GM18508 (cell line): ENCODE data around the gene MYOM3.
"Not testable (repeated sequence)": the region's sequence is repeated elsewhere in the genome, so short reads cannot be mapped to it uniquely, and the experiment has no call there.

ENCODE experiments used
- ATAC-seq: cut with Tn5 transposase; IDR thresholded peaks from one replicate; pipeline ENCODE4 v1.9.1; 2021; ENCODE audit warnings: moderate number of reproducible peaks; ENCODE audit not compliant: insufficient read depth, unreplicated experiment

The MYOM3 gene

GRCh38 chr1:24081190-24081589, 30.7 kb downstream of the MYOM3 start:
- ATAC-seq = no peak

GRCh38 chr1:24080131-24080530, 31.8 kb downstream of the MYOM3 start:
- no peak for ATAC-seq

DNA sequence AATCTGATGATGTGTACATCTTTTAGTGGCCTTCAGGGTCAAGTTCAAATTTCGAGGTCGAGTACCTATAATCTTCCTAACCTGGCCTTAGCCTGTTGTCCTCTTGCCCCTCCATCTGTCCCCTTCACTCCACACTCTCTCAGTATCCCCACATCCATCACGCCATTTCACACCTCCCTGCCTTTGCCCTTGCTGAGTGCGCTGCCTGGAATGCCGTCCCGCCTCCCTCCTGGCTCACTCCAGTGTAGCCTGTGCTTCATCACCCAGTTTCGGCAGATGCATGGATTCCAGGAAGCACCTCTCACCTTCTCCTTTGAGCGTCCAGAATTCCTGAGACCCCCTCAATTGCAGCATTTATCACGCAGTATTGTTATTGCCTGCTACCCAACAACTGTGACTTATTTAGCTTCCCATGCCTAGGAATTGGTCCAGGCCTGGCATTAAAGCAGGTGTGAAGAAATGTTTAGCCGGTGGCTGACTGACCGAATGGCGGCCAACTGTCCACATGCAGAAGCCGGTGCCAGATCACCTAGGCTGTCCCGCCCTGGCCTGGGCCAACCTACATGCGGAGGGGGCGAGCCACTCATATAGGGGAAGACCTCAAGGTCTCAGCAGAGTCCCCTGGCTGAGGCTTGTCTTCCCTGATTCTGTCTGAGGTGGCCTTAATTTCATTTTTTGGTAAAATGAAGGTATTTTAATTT, 34.5 kb downstream of the MYOM3 start:
- ATAC-seq = no peak

DNA sequence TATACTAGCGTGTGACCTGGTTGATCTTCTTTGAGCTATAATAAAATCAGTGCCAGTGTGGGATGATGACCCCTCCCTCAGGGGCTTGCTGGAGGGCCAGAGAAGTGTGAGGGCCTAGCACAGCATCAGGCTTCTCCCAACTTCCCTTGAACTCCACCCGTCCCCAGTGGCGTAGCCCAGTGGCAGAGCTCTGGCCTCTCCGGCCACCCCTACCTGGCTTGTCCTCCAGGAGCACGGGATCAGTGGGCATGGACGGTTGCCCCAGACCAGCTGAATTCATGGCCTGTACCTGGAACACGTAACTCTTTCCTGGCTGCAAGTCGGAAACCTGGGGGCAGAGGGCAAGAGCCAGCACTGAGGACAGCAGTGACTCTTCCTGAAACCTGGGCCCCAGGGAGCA, 36.0 kb downstream of the MYOM3 start:
- ATAC-seq = no peak

DNA sequence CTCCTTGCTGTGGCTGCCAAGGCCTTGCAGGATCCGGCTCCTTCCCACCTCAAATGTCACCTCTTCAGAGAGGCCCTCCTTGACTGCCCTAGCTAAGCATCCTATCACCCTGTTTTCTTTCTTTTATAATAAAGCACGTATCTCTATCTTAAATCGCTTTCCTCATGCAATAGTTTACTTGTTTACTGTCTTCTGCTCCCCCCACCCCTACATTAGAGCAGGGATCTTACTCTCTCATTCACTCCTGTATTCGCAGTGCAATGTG, 36.4 kb downstream of the MYOM3 start:
- ATAC-seq = no peak

DNA sequence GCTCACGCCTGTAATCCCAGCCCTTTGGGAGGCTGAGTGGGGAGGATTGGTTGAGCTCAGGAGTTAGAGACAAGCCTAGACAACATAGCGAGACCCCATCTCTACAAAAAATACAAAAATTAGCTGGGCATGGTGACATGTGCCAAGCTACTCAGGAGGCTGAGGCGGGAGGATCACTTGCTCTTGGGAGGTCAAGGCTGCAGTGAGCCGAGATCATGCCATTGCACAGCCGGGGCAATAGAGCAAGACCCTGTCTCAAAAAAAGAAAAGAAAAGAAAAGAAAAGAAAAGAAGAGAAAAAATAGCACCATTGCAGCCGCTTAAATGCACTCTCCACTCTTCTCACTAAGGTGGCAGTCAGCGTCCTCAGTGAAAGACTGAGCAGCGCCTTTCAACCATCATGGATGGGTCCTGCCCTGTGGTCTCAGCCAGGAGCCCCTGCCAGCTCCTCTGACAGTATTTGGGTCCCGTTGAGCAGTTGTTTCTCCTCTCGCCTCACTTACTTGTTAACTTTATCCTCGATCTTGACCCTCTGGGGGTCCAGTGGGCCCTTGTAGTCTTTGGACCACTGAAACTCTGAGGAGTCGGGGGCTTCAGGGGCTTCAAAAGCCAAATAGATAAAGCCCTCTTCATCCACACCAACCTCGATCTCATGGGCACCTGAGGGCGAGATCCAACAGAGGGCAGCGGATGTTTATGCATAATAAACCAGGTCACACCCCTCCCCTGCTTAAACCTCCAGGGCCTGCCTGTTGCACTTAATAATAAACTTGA, 36.9 kb downstream of the MYOM3 start:
- no peak for ATAC-seq

DNA sequence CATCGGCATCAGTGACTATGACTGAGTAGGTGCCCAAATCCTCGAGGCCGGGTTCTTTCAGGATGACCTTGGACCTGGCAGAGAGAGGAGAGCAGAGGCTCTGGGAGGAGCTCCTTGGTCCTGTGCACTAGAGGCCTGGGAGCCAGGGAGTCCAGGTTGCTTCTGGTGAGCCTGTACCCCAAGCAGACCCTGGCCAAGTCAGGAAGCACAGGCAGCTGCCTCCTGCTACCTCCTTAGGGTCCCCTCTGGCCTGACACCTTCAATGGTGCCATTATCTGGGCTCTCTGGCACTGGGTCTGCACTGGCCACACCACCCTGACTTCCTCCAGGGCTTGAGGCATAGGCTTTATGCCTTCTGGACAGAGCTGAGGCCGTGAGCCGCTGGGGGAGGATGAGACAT, 37.7 kb downstream of the MYOM3 start:
- ATAC-seq = no peak

DNA sequence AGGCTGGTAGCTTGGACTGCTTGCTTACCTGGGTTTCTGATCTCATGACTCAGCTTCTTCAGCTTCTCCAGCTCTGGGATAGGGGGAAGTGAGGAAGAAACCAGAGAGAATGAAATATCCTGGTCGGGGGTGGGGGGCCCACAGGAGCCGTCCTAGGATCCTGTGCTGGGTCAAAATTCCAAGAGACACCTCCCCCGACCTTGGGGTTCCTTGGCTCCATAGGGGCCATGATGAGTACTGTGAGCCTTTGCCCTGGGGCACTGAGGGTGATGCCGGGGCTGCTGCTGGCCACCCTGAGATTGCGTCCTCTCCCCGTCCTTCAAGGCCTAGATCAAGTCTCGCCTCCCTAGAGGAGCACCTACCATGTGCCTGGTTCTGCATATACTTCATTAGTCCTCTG, 40.0 kb downstream of the MYOM3 start:
- ATAC-seq = no peak

DNA sequence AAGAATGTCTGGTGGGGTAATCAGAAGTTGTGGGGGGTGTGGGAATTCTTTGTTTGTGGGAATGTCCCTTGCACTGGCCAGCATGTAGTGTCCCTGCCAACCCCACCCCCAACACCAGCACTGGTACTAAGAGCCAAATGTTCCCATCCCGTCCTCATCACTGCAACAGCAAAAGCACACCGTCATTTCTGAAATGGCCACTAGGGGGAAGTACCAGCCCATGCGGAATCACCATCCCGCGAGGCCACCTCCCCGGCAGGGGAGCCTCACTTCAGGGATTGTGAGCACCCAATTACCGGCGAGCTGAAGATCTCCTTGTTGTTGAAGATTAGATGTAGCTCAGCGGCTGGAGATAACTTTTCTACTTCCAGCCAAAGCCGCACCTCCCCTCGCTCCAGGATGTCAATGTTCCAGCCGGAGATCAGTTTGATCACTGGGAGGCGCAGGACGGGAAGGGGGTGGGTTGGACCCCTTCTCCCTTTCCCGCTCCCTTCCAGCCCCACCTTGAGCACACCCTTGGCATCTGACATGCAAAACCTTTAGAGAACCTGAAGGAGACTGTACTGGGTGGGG, 41.0 kb downstream of the MYOM3 start:
- no peak for ATAC-seq

DNA sequence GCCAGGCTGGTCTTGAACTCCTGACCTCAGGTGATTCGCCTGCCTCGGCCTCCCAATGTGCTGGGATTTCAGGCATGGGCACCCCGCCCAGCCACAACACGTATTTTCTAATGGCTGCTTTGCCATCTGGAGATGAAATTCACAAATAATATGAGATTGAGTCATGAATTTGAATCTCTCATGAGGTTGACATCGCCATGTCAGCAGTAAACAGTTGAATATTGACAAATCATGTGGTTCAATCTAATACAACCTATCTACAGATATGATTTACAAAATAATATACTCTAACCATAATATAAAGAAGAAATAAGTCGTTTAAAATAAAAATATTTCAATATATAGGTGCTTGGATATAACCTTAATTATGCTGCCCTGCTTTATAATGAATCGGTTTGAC, 42.1 kb downstream of the MYOM3 start:
- no peak for ATAC-seq

DNA sequence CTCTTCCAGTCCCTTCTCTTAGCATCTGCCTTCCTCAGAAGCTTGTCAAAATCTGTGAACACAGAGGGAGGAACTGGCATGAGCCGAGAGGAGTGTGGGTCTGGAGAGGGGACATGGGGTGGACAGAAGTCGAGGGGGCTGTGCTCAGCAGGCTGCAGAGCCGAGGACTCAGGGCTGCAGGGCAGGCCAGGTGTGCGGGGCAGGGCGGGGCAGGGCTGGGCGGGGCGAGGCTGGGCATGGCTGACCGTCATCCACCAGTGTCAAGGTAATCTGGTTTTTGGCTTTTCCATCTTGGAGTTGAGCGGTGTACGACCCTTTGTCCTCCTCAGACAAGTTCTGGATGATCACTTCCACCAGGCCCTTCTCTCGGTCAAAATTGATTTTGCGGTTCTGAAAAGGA, 44.0 kb downstream of the MYOM3 start:
- no peak for ATAC-seq

DNA sequence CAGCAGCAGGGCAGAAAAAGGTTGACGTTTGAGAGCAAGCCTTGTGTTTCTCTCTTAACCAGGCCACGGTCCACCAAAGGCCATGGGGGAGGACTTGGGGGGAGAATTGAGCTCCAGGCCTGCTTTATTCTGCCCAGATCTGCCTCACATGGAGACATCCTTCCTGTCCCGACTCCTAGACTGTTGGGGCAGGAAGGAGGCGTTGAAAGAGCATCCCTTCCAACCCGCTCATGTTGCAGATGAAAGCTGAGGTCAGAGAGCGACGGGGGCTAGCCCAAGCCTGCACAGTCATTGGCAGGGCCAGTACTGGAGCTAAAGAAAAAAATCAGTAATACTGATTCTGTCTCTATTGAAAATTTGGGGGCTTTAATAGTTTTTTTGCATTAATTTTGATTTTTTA, 46.6 kb downstream of the MYOM3 start:
- ATAC-seq = no peak

DNA sequence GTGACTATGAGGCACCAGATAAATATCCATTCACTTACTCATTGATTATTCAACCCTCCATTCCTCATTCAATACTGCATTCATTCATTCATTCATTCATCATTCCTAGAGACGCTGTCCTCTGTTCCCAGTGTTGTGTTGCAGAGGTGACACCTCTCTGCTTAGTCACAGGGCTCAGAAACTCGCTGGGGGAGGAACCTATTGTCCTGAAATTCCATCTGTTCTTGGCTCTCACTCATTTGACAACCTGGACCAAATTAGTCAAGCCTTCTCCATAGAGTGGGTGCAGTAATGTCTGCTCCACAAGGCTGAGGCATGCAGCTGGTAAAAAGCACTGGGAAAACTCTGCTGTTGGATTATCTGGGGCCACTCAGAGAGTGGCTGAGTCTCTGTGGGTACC, 49.7 kb downstream of the MYOM3 start:
- ATAC-seq = no peak

GRCh38 chr1:24060482-24060881, 51.5 kb downstream of the MYOM3 start:
- no peak for ATAC-seq

GRCh38 chr1:24058671-24059455, 53.1 kb downstream of the MYOM3 start:
- ATAC-seq = no peak

GRCh38 chr1:24057171-24057570, 54.8 kb downstream of the MYOM3 start:
- ATAC-seq = no peak

DNA sequence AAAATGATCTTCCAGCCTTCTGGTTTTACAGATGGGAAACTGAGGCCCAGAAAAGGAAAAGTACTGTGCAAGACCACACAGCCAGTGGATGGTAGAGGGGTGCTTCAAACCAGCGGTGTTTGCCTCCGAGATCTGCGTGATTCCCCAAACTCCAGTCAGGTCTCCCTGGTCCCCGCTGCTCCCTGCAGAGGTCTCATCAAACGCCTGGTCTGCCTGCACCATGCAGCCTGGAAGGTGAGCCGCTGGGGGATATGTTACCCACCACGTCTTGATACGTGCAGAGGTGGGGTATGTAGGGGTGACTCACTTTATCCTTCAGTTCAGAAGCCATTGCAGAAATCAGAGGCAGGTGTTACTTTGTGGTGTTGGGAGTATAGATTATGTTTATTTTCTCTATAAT, 56.3 kb downstream of the MYOM3 start:
- no peak for ATAC-seq

DNA sequence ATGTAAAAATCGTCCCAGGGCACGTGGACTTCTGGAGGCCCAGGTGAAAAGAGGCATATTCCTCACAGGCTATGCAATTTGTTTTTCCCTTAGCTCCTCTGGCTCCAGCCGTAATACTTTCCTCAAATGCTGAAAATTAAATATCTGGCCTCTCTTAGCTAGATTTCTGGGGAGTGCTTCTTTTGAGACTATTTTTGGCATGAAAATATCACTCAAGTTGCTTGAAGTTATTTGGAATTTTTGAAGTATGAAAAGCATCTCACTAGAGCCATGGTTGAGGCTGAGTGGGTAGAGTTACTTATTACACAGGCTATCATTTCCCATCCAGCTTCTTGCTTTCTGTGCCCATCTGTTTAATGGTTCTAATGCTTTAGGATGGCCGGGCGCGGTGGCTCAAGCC, 59.7 kb downstream of the MYOM3 start:
- no peak for ATAC-seq

DNA sequence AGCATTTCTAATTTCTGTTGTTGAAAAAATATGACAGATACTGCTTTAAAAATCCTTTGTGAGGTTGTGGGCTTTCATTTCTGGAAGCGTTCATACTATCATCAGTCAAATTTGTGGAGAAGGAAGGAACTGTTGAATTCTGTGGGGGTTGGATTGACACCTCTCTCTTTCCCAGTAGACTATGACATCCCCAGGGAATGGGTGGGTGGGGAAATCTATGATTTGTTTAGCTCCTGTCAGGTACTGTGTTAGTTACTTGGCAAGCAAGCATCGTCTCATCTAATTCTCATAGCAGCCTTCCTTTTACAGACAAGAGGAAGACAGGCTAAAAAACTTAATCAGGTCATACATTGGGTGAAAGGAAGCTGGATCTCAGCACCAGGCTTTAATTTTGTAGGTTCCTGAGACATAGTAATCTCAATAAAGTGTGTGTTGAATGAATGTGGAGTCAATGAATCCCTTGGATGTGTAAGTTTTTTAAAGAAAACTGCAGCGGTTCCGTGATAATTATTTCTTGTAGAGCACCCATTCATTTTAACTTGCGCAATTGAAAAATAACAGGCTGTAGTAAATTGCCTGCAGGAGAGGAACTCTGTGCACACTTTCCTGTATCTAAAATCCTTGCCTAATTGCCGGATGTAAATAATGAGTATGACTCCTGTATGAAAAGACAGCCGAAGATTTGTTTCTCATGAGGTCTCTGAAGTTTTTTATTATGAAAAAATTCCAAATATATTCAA, 60.6 kb downstream of the MYOM3 start:
- no peak for ATAC-seq

- no peak for ATAC-seq
Measured at GRCh38 chr1:24049733-24050132, 62.2 kb downstream of the MYOM3 start.

GRCh38 chr1:24048894-24049293, 63.0 kb downstream of the MYOM3 start:
- not testable (repeated sequence) for ATAC-seq
